Liver (tissue), 3 donors: Measurements from ENCODE around the gene CYB5D1.
A peak's percentile ranks its signal among the peaks of the same experiment; 100 is the strongest.

Experiments
- CTCF ChIP-seq: fragments of 150-350 bp; IDR thresholded peaks from 2 replicates; pipeline ENCODE4 v1.5.1; 2017; ENCODE audit warnings: improper control_type of control experiment, low read depth, low read length; ENCODE audit not compliant: missing input control
- RAD21 ChIP-seq, 2 donors: IDR thresholded peaks; 2 replicates each; pipeline ENCODE4 v1.6.1; 2016; ENCODE audit warnings: antibody characterized with exemption in 2 of 2, mild to moderate bottlenecking in 2 of 2
- RXRA ChIP-seq, 2 donors: IDR thresholded peaks; 2 replicates each; pipeline ENCODE4 v1.6.1; 2017 to 2018; ENCODE audit warnings: antibody characterized with exemption in 2 of 2, mild to moderate bottlenecking in 1 of 2
- SP1 ChIP-seq: IDR thresholded peaks from 2 replicates; pipeline ENCODE4 v1.6.1; 2018; ENCODE audit warnings: antibody characterized with exemption, mild to moderate bottlenecking
- YY1 ChIP-seq: IDR thresholded peaks from 2 replicates; pipeline ENCODE4 v1.6.1; 2016; ENCODE audit warnings: antibody characterized with exemption, mild to moderate bottlenecking
- TF ChIP-seq, protein P1 (sequence below): IDR thresholded peaks from 2 replicates; pipeline ENCODE4 v1.6.1; 2016; ENCODE audit warnings: antibody characterized with exemption, mild to moderate bottlenecking
- TF ChIP-seq, protein P2 (sequence below): IDR thresholded peaks from 2 replicates; pipeline ENCODE4 v1.6.1; 2016; ENCODE audit warnings: antibody characterized with exemption
- donor health status: healthy.
- donor health status: healthy.

GRCh38 chr17:7858522-7858810 lies 663 bp downstream of the CYB5D1 start:
- peak; percentile 54 for TF ChIP-seq CTCF
- TF ChIP-seq SP1: no peak
- peak; percentile 62 to 66 for TF ChIP-seq RAD21 (IDR thresholded peaks at IDR 0.05)
- TF ChIP-seq, protein P1, sequence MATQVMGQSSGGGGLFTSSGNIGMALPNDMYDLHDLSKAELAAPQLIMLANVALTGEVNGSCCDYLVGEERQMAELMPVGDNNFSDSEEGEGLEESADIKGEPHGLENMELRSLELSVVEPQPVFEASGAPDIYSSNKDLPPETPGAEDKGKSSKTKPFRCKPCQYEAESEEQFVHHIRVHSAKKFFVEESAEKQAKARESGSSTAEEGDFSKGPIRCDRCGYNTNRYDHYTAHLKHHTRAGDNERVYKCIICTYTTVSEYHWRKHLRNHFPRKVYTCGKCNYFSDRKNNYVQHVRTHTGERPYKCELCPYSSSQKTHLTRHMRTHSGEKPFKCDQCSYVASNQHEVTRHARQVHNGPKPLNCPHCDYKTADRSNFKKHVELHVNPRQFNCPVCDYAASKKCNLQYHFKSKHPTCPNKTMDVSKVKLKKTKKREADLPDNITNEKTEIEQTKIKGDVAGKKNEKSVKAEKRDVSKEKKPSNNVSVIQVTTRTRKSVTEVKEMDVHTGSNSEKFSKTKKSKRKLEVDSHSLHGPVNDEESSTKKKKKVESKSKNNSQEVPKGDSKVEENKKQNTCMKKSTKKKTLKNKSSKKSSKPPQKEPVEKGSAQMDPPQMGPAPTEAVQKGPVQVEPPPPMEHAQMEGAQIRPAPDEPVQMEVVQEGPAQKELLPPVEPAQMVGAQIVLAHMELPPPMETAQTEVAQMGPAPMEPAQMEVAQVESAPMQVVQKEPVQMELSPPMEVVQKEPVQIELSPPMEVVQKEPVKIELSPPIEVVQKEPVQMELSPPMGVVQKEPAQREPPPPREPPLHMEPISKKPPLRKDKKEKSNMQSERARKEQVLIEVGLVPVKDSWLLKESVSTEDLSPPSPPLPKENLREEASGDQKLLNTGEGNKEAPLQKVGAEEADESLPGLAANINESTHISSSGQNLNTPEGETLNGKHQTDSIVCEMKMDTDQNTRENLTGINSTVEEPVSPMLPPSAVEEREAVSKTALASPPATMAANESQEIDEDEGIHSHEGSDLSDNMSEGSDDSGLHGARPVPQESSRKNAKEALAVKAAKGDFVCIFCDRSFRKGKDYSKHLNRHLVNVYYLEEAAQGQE: no peak
- peak; percentile 17 for TF ChIP-seq YY1
- TF ChIP-seq RXRA (IDR thresholded peaks at IDR 0.05): no peak
- TF ChIP-seq, protein P2, sequence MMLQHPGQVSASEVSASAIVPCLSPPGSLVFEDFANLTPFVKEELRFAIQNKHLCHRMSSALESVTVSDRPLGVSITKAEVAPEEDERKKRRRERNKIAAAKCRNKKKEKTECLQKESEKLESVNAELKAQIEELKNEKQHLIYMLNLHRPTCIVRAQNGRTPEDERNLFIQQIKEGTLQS: no peak
